HG02870 (cell line): ENCODE results near the gene PCID2.
"Not testable (repeated sequence)": the region's sequence is repeated elsewhere in the genome, so short reads cannot be mapped to it uniquely, and the experiment has no call there.

ENCODE experiments used
- ATAC-seq: cut with Tn5 transposase; IDR thresholded peaks from one replicate; pipeline ENCODE4 v1.9.1; 2021; ENCODE audit warnings: mild to moderate bottlenecking, moderate library complexity; ENCODE audit not compliant: unreplicated experiment

Gene PCID2

GRCh38 chr13:113208421-113209335 is at the start of gene PCID2:
TSS of gene PCID2 (minus strand) at chr13:113208669. CDS start at chr13:113208634, 35 bp downstream.
- ATAC-seq: peak; percentile 74

DNA sequence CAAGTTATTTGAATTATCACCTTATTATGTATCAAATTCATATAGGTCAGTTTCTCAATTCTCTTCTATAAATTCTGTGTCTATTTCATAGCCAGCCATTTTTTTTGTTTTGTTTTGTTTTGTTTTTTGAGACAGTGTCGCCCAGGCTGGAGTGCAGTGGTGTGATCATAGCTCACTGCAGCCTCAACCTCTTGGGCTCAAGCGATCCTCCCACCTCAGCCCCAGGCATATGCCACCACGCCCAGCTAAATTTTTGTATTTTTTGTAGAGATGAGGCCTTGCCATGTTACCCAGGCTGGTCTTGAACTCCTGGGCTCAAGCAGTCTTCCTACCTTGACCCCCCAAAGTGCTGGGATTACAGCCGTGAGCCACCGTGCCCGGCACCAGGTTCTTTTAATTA is 49.4 kb upstream of the PCID2 start:
- not testable (repeated sequence) for ATAC-seq

DNA sequence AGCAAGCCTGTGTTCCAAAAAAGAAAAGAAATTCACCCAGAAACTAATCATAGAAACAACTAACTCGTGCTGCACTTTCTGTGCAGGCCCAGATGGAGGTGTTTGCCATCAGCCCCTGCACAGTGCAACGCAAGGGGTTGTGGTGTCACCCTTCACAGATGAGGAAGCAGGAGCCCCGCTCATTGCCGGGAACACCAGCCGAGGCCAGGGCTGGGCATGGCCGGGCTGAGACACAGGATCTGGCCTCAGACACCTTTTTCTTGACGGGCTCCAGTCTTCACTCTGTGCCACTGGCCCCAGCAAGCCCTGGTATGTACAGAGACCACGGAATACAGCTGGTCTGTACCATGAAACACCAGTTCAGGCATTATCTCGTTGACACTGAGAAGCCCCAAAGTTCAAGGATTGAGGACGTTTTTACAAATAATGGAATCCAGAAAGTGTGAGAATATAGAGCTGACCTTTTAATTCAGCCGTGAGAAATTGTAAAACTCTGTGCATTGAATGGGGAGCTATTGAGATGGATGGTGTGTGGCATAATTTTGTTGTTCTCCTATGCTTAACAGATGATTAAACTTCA is 44.1 kb upstream of the PCID2 start:
- no peak for ATAC-seq

DNA sequence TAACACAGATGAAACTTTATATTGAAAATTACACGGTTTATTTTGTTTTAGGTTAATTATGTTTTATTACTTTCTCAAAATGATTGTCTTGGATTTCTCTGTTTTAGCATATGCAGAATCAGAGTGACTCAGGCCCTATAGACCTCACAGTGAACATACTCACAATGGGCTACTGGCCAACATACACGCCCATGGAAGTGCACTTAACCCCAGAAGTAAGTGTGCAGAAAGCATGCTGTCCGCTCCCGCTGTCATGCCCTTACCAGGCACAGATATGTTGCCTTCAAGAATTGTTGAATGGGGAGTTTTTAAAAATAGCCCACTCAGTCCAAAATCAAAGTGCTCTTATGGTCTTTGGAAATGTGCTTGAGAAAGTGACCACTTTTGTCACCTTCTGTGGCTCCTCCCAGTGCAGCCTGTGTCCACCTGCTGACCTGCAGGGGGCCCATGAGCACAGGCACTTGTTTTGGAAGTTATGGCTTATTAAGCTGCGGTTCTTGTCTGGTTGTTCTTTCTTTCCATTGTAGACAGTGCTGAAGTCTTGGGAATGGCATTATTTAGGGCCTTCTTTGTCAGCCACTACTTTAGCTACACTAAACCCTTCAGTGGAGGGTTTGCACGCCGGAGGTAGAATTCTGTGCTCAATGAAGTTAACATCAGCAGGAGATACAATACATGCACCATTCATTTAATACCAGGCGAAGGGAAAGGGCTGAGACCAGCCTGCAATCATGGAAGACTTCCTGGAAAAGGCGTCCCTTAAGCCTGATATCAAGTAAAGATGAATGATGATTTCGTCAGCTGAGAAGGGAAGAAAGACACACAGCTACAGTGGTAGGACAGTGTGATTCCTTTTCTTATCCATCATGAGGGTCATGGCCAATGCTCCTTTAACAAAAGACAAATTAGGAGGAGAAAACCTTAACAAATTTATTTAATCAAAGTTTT is 37.7 kb upstream of the PCID2 start:
- ATAC-seq: no peak

DNA sequence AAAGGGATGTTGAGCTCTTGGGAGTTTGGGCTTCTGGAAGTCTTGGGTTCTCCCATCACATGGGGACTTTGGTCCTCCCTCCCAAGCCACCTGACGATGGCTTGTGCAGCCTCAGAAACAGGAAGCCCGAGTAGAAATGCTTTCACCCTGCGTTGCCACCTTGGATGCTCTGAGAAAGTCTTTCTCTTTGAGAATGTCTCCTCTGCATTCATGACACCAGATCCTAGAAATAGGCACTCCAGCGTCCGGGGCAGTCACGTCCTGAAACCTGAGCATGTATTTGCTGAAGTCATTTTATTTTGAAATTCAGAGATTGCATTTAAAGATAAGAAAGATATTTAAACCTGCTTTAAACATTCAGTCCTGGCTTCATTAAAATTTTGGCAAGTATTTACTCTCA is 35.4 kb upstream of the PCID2 start:
- ATAC-seq: no peak

GRCh38 chr13:113241623-113242022 is 33.2 kb upstream of the PCID2 start:
- ATAC-seq: not testable (repeated sequence)

DNA sequence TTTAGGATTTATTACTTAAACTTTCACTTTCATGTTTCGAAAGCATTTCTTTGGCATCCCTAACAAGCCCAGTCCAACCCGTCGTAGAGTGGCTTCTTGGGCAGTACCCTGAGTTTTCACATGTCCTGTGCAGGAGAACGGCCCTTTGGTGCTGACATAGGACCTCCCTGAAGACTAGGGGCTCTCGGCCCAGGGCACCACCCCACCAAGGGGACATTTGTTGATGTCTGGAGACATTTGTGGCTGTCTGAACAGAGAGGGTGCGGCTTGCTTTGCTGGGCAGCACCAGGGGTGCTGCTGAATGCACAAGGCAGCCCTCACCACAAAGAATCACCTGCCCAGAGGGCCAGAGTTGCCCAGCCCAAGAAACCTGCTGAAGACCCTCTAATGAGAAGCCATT is 31.5 kb upstream of the PCID2 start:
- no peak for ATAC-seq

GRCh38 chr13:113239357-113239756 is 30.9 kb upstream of the PCID2 start:
- ATAC-seq: no peak

- ATAC-seq: no peak
Observed at GRCh38 chr13:113238536-113238935, 30.1 kb upstream of the PCID2 start.

DNA sequence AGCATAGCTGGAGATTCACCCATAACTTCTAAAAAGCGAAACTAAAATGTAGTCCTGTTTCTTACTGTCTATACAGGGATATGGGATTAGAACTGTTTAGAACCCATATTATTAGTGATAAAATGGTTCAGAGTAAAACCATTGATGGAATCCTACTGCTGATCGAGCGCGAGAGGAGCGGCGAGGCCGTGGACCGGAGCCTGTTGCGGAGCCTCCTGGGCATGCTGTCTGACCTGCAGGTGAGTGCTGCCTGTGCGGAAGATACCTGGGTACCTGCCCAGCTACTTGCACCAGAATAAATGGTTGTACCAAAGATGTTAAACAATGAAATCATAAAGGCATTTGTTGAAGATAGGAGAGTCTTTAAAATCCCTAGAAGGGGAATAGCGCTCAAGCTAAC is 24.6 kb upstream of the PCID2 start:
- ATAC-seq: no peak

DNA sequence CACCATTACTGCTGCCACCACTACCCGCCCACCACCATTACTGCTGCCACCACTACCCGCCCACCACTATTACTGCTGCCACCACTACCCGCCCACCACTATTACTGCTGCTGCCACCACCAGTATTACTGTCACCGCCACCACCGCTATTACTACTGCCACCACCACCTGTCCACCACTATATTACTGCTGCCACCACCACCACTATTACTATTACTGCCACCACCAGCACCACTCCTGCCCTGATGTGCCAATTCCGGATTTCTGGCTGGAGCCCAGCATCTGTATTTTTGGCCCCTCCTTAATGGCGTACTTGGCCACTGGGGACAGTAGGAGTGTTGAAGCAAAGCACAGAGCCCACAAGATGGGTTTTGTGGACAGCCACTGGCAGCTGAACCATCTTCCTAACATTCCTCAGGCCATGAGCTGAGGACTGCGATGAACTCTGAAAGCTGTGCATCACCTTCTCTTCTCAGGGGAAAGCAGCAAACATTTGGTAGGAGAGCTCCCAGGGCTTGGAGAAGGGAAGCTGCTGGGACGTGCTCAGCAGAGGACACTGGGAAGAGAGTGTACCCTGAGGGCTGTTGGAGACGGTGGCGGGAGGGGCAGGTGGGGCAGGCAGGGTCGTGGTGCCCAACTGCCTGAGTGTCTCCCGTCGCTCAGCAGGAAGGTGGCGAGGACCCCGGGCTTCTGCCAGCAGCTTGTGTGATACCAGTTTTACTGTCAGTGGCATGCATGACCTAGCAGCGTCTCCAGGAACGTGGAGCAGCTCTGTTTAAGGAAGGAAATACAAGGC is 23.9 kb upstream of the PCID2 start:
- ATAC-seq: no peak

- ATAC-seq: no peak
Observed at GRCh38 chr13:113231306-113232207, 23.1 kb upstream of the PCID2 start.

DNA sequence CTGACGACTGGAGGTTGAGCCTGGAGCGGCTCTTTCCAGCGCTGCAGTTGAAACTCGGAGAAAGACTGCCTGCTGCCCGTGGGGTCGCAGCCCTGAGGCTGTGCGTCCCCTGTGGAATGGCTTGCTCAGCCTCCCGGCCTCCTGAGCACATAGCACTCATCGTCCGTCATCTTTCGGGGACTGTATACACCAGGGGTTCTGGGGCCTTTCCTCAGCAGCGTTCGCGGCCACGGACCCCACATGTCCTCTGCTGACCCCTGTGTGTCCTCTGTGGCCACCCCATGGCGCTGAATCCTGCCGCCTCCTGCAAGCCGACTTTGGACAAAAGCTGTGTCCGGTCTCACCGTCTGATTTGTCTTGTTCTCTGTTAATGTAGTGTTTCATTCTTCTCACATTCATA is 21.3 kb upstream of the PCID2 start:
- no peak for ATAC-seq

DNA sequence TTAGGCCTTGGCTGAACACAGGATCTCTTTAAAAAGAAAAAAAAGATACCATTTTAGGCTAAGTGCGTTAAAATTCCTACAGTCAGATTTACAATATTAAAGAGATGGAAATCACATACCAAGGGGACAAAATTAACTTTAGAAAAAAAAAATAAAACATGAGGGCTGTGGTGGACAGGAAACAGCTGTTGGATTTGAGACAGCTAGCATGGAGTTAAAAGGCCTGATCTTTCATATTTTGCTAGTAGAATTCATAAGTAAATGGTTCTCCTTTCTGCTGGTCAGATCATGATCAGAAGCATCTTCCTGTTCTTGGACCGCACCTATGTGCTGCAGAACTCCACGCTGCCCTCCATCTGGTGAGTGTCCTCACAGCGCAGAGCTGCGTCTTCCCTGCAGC is 20.7 kb upstream of the PCID2 start:
- no peak for ATAC-seq

DNA sequence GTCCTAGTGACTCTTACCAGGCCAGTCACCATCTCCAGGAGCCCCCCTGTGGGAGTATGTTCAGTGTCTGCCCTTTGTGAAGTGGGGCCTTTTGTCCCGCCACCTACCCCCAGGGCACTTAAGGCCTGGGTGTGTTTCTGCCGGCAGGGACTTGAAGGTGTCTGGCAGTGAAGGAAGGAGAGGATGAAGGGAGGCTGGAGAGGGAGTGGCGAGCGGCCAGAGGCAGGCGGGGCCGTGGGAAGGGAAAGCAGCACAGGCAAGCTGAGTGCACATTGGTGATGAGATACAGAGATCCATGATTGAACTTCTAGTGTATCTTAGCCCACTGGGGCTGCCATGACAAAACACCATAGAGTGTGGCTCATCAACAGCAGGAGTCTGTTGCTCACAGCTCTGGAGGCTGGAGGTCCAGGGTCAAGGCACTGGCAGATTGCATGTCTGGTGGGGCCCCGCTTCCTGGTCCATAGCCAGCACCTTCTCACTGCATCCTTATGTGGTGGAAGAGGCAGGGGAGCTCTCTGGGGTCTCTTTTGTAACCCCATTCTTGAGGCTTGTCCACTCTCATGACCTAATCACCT is 18.5 kb upstream of the PCID2 start:
- ATAC-seq: no peak

DNA sequence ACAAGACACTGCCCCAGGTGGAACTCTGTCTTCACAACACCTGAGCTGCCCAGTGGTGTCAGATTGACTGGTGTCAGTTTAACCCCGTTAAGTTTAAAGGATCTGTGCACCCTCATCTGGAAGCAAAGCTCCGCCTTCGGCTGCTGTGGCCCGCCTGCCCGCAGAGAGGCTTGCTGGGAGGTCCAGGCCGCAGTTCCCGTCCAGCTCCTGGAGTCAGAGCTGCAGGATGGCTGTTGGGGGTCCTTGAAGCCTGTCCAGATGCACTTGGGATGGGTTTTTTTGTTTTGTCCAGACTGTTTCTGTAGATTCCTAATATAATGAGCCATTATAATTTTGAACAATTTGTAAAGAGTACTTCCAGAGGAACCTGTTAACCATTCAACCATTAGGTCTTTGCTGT is 17.0 kb upstream of the PCID2 start:
- ATAC-seq: no peak

GRCh38 chr13:113224486-113224885 is 16.0 kb upstream of the PCID2 start:
- no peak for ATAC-seq

DNA sequence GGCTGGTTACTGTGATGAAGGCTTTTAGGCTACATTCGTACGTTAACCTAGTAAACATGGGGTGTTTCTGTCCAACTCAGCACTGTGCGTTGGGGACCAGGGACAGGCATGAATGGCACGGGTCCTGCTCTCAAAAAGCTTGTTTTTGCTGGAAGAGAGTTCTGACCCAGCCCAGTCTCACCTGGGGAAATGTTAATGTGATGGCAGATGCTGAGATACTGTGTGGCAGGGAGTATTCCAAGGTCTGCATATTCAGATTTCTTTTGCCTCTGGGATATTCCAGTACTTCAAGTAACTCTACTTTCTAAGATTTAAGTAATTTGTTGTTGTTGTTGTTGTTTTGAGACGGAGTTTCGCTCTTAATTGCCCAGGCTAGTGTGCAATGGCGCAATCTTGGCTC is 14.6 kb upstream of the PCID2 start:
- ATAC-seq: no peak

GRCh38 chr13:113220877-113221276 is 12.4 kb upstream of the PCID2 start:
- ATAC-seq: no peak
